IPS-18a (cell line): Measurements from ENCODE around the gene MSRB2.
"Not testable (repeated sequence)": the region's sequence is repeated elsewhere in the genome, so short reads cannot be mapped to it uniquely, and the experiment has no call there.

ENCODE experiments used
- H3K27ac ChIP-seq: one replicate; pipeline ENCODE4 v1.5.1; 2013; ENCODE audit warnings: low read length
- H3K27me3 ChIP-seq: one replicate; pipeline ENCODE4 v1.6.1; 2013; ENCODE audit warnings: mild to moderate bottlenecking, low read length; ENCODE audit not compliant: control insufficient read depth, insufficient read depth
- H3K36me3 ChIP-seq: one replicate; pipeline ENCODE4 v1.6.1; 2013; ENCODE audit warnings: low read depth, low read length; ENCODE audit not compliant: control insufficient read depth
- H3K4me1 ChIP-seq: one replicate; pipeline ENCODE4 v1.6.1; 2013; ENCODE audit warnings: low read depth, low read length; ENCODE audit not compliant: control insufficient read depth
- H3K4me3 ChIP-seq: one replicate; pipeline ENCODE4 v1.5.1; 2013; ENCODE audit warnings: low read length
- H3K9ac ChIP-seq: one replicate; pipeline ENCODE4 v1.6.1; 2013; ENCODE audit warnings: mild to moderate bottlenecking, low read length, moderate library complexity
- H3K9me3 ChIP-seq: one replicate; pipeline ENCODE4 v1.6.1; 2013; ENCODE audit warnings: low read depth, low read length; ENCODE audit not compliant: control insufficient read depth

The MSRB2 gene

DNA sequence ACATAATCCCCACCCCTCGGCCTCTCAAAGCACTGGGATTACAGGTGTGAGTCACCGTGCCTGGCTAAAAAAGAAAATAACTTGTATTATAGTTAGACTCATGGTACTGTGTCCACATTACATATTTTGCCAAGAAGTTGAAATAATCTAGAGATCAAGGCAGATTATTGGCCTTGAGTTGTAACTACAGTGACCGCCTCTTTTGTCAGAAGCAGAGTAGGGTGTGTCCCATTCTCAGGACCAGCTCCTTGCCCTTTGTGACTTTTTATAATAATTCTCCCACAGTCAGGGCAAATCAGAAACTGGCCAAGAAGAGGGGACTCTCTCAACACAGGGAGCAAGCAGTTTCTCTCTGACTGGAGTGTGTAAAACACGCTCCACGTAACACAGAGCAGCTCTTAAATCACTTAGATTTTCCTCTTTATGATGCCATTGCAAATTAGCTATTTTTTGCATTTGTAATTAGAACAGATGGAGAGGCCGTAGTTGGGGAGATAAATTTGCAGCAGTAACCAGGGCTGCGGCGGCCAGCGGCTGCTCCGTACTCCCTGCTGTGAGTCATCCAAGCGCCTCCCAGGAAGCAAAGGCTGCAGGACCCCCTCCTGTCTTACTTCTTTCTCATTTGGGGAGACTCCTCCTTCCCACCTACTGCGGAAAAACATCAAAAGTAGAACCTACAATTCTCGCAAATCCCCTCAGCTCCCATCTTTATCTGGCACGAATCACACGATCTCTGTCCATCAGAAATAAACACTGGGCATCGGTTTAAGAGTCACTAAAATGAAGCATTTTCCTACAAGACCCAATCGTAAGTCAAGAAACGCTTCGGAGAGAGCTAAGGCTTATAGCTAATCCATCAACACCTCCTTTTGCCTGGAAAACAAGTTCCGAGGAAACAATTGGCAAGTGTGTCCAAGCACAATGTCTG is 32.1 kb upstream of the MSRB2 start:
- H3K27me3 ChIP-seq: no peaks in the 10 kb centered on the region
- H3K9me3 ChIP-seq: no peaks in the 10 kb centered on the region
- H3K4me3 ChIP-seq: no peak overlapping the region
- peaks cover 16% of the 10 kb centered on the region for H3K4me1 ChIP-seq
- no peak overlapping the region for H3K27ac ChIP-seq
- H3K9ac ChIP-seq: no peak overlapping the region
- H3K36me3 ChIP-seq: no peaks in the 10 kb centered on the region

- H3K27ac ChIP-seq: no peak overlapping the region
- H3K9me3 ChIP-seq: no peaks in the 10 kb centered on the region
- H3K9ac ChIP-seq: no peak overlapping the region
- no peaks in the 10 kb centered on the region for H3K27me3 ChIP-seq
- no peaks in the 10 kb centered on the region for H3K36me3 ChIP-seq
- H3K4me3 ChIP-seq: no peak overlapping the region
- peaks cover 16% of the 10 kb centered on the region for H3K4me1 ChIP-seq
Measured at GRCh38 chr10:23063973-23064812, 31.2 kb upstream of the MSRB2 start.

- not testable (repeated sequence) for H3K27me3 ChIP-seq, H3K27ac ChIP-seq, H3K9ac ChIP-seq, H3K9me3 ChIP-seq, H3K36me3 ChIP-seq, H3K4me3 ChIP-seq
- peaks cover 16% of the 10 kb centered on the region for H3K4me1 ChIP-seq
Measured at GRCh38 chr10:23064813-23065114, 30.6 kb upstream of the MSRB2 start.

- no peak overlapping the region for H3K27ac ChIP-seq
Measured at GRCh38 chr10:23065181-23065948, 30.0 kb upstream of the MSRB2 start.

GRCh38 chr10:23067337-23067736 is 28.0 kb upstream of the MSRB2 start:
- no peak overlapping the region for H3K4me3 ChIP-seq
- no peaks in the 10 kb centered on the region for H3K27me3 ChIP-seq
- no peak overlapping the region for H3K27ac ChIP-seq
- H3K36me3 ChIP-seq: no peaks in the 10 kb centered on the region
- no peaks in the 10 kb centered on the region for H3K9me3 ChIP-seq
- no peak overlapping the region for H3K9ac ChIP-seq
- peaks cover 10% of the 10 kb centered on the region for H3K4me1 ChIP-seq

More at GRCh38 chr10:23065181-23065948, 30.0 kb upstream of the MSRB2 start:
- H3K4me1 ChIP-seq: peaks cover 12% of the 10 kb centered on the region
- no peak overlapping the region for H3K4me3 ChIP-seq
- no peaks in the 10 kb centered on the region for H3K36me3 ChIP-seq
- H3K9ac ChIP-seq: no peak overlapping the region
- H3K27me3 ChIP-seq: no peaks in the 10 kb centered on the region
- H3K9me3 ChIP-seq: no peaks in the 10 kb centered on the region

GRCh38 chr10:23067939-23068775 is 27.2 kb upstream of the MSRB2 start:
- no peaks in the 10 kb centered on the region for H3K36me3 ChIP-seq
- no peaks in the 10 kb centered on the region for H3K27me3 ChIP-seq
- no peaks in the 10 kb centered on the region for H3K9me3 ChIP-seq
- H3K9ac ChIP-seq: no peak overlapping the region
- no peak overlapping the region for H3K27ac ChIP-seq
- H3K4me3 ChIP-seq: no peak overlapping the region
- peaks cover 8% of the 10 kb centered on the region for H3K4me1 ChIP-seq

DNA sequence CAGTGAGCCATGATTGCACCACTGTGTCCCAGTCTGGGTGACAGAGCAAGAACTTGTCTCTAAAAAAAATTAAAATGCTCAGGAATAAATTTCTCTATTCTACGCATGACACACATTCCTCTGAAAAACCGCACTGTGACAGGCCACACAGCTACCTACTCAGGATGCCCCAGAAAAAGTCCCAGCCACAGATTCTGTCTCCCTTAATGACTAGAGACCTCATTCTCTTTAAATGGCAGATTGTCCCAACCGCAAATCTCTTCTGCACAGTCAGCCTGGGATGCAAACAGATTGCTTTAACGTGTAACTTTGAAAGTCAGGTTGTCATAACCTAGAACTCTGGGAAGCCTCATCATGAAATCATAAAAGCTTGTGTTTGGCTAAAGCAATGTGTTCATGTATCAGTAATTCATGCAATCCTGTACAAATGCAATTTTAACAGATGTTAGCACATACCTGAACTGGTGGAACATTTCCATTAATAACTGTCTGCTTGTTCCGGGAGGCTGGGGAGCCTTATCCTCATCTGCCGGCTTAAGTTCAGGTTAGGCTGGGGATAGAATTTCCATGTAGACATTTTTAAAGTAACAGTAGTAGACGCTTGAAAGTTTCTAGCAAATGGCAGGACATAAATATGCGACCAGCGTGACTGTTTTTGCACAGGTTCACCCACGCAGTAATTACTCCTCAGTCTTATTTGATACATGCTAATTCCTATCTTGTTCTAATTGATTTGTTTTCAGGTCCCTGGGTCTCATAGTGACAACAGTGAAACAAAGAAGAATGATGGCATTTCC is 26.2 kb upstream of the MSRB2 start:
- H3K4me3 ChIP-seq: no peak overlapping the region

GRCh38 chr10:23070092-23070912 is 25.1 kb upstream of the MSRB2 start:
- not testable (repeated sequence) for H3K9me3 ChIP-seq, H3K27ac ChIP-seq, H3K4me3 ChIP-seq, H3K9ac ChIP-seq, H3K27me3 ChIP-seq, H3K4me1 ChIP-seq, H3K36me3 ChIP-seq

More for the DNA sequence above, 26.2 kb upstream of the MSRB2 start:
- H3K9ac ChIP-seq: no peak overlapping the region
- no peaks in the 10 kb centered on the region for H3K4me1 ChIP-seq
- H3K27me3 ChIP-seq: no peaks in the 10 kb centered on the region
- no peaks in the 10 kb centered on the region for H3K9me3 ChIP-seq
- no peak overlapping the region for H3K27ac ChIP-seq
- no peaks in the 10 kb centered on the region for H3K36me3 ChIP-seq

- Histone ChIP-seq H3K27ac (no peak overlapping the region), H3K27me3 (no peaks in the 10 kb centered on the region), H3K4me1 (no peaks in the 10 kb centered on the region), H3K4me3 (no peak overlapping the region), H3K36me3 (no peaks in the 10 kb centered on the region), H3K9ac (no peak overlapping the region), H3K9me3 (no peaks in the 10 kb centered on the region)
Measured at GRCh38 chr10:23070913-23071218, 24.5 kb upstream of the MSRB2 start.

- H3K27me3 ChIP-seq, H3K4me1 ChIP-seq, H3K9me3 ChIP-seq, H3K36me3 ChIP-seq, H3K9ac ChIP-seq, H3K27ac ChIP-seq, H3K4me3 ChIP-seq: not testable (repeated sequence)
Measured at GRCh38 chr10:23072593-23072992, 22.8 kb upstream of the MSRB2 start.
